GM23338 (cell line): ENCODE measurements around the gene FBXO47.

ENCODE experiments used
- CREB1 ChIP-seq: fragments of 250-450 bp; sonication (Bioruptor Pico); IDR thresholded peaks from 2 replicates; pipeline ENCODE4 v1.5.0; 2020; ENCODE audit warnings: low read depth, mild to moderate bottlenecking, moderate library complexity
- CTCF ChIP-seq, 2 experiments: fragments of 200-600 bp in 1 of 2; sonication (generic) in 1 of 2; conservative IDR thresholded peaks; 2 replicates each; pipeline versions ENCODE4 v1.5.1 to v1.6.1; 2016 to 2017; ENCODE audit warnings: antibody characterized with exemption in 2 of 2, low read depth in 2 of 2, mild to moderate bottlenecking in 2 of 2, moderate library complexity in 1 of 2
- EZH2 ChIP-seq: fragments of 200-600 bp; sonication (generic); IDR thresholded peaks from one replicate; pipeline ENCODE4 v1.8.0; 2017; ENCODE audit warnings: antibody characterized with exemption, mild to moderate bottlenecking, low read depth; ENCODE audit not compliant: unreplicated experiment
- EZH2phosphoT487 ChIP-seq: fragments of 200-600 bp; sonication (generic); IDR thresholded peaks from one replicate; pipeline ENCODE4 v1.8.1; 2018; ENCODE audit warnings: antibody characterized with exemption; ENCODE audit not compliant: unreplicated experiment
- POLR2AphosphoS5 ChIP-seq: IDR thresholded peaks from 2 replicates; pipeline ENCODE4 v1.6.1; 2016; ENCODE audit warnings: antibody characterized with exemption, low read depth
- REST ChIP-seq: IDR thresholded peaks from one replicate; pipeline ENCODE4 v1.6.1; 2018; ENCODE audit warnings: antibody characterized with exemption; ENCODE audit not compliant: unreplicated experiment
- ZNF114 ChIP-seq: fragments of 250-450 bp; sonication (Bioruptor Pico); IDR thresholded peaks from 2 replicates; pipeline ENCODE4 v1.5.0; 2020; ENCODE audit warnings: mild to moderate bottlenecking, moderate library complexity
- ZNF331 ChIP-seq: fragments of 250-450 bp; sonication (Bioruptor Pico); IDR thresholded peaks from 2 replicates; pipeline ENCODE4 v1.5.0; 2020; ENCODE audit warnings: low read depth, mild to moderate bottlenecking, moderate library complexity

GRCh38 chr17:38940404-38940803, 26.8 kb downstream of the FBXO47 start:
- TF ChIP-seq CTCF (conservative IDR thresholded peaks at IDR 0.05; ENCODE audit: low read depth in 2 of 2) (no peak), EZH2 (no peak), POLR2AphosphoS5 (no peak), REST (no peak), EZH2phosphoT487 (no peak), ZNF114 (no peak), CREB1 (no peak), ZNF331 (CRISPR knock-in tag) (no peak)
